ENCODE results near the gene DTX2.
"Not testable (repeated sequence)": the region's sequence is repeated elsewhere in the genome, so short reads cannot be mapped to it uniquely, and the experiment has no call there.

GRCh38 chr7:76473097-76473496, 11.6 kb downstream of the DTX2 start:
- TF ChIP-seq CTCF (conservative IDR thresholded peaks at IDR 0.05; ENCODE audit: low read length); EZH2phosphoT487 (IDR thresholded peaks at IDR 0.05; ENCODE audit: borderline replicate concordance, low read depth, low read length): not testable (repeated sequence)

All from OCI-LY7 (cell line).